Brain microvascular endothelial cell (primary cell): Measurements from ENCODE around the gene VGLL4.

Experiments
- DNase-seq: peaks from one replicate; pipeline ENCODE4 v3.0.0-alpha.2; 2020
- H3K27ac ChIP-seq: fragments of 250-450 bp; sonication (Bioruptor Pico); 2 replicates; pipeline ENCODE4 v1.5.1; 2020; ENCODE audit warnings: mild to moderate bottlenecking, moderate library complexity
- H3K27me3 ChIP-seq: fragments of 250-450 bp; sonication (Bioruptor Pico); replicated peaks from 2 replicates; pipeline ENCODE4 v1.5.1; 2020; ENCODE audit warnings: mild to moderate bottlenecking
- H3K36me3 ChIP-seq: fragments of 250-450 bp; sonication (Bioruptor Pico); replicated peaks from 2 replicates; pipeline ENCODE4 v1.5.1; 2020; ENCODE audit warnings: mild to moderate bottlenecking
- H3K4me3 ChIP-seq: 2 replicates; pipeline ENCODE4 v1.5.1; 2011; ENCODE audit warnings: low read depth, mild to moderate bottlenecking, control low read depth, low read length, moderate library complexity
- in situ Hi-C: cut with HindIII; loops from 2 replicates; pipeline ENCODE4 v1.10.0; 2017; ENCODE audit warnings: low sequenced_read_pairs, low pct_ligation_motif_present
- TF ChIP-seq, protein P1 (sequence below): IDR thresholded peaks from 2 replicates; pipeline ENCODE4 v1.5.1; 2011; ENCODE audit warnings: low read depth, mild to moderate bottlenecking, moderate library complexity, low read length, control low read depth, inconsistent platforms; ENCODE audit errors: missing control alignments

VGLL4 gene

DNA sequence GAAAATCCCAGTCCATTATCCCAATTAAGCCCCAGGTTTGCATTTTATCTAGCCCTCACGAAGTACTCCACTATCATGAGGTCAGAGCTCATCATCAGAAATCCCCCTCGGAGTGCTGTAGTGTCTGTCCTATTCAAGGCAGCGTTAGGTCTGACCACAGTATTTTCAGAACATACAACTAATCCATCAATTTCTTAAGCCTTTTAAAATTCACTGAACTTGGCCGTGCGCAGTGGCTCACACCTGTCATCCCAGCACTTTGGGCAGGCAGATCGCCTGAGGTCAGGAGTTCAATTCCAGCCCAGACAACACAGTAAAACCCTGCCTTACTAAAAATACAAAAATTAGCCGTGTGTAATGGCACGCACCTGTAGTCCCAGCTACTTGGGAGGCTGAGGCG, 11.9 kb downstream of the VGLL4 start:
- in situ Hi-C loops, result loop anchor here (25.0 kb wide), 1 partner anchor 245 kb away; no protein-coding TSS in a partner anchor

DNA sequence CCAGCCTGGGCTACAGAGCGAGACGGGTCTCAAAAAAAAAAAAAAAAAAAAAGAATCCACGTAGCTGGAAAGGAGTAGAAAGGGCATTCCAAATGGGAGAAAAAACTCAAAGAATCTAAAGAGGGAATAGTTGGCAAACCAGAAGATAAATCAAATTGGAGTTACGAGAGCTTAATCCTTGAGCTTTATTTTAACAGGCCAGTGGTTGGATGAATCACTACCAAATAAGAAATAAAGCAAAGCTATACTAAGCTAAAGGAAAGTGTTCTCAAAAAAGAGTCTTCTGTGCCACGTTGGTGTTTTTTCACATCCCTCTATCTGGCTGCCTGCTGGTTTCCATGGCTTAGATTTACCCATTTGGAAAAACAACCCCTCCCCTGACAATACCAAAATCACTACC, 14.0 kb downstream of the VGLL4 start:
- DNase-seq, result no peak
- TF ChIP-seq, protein P1, sequence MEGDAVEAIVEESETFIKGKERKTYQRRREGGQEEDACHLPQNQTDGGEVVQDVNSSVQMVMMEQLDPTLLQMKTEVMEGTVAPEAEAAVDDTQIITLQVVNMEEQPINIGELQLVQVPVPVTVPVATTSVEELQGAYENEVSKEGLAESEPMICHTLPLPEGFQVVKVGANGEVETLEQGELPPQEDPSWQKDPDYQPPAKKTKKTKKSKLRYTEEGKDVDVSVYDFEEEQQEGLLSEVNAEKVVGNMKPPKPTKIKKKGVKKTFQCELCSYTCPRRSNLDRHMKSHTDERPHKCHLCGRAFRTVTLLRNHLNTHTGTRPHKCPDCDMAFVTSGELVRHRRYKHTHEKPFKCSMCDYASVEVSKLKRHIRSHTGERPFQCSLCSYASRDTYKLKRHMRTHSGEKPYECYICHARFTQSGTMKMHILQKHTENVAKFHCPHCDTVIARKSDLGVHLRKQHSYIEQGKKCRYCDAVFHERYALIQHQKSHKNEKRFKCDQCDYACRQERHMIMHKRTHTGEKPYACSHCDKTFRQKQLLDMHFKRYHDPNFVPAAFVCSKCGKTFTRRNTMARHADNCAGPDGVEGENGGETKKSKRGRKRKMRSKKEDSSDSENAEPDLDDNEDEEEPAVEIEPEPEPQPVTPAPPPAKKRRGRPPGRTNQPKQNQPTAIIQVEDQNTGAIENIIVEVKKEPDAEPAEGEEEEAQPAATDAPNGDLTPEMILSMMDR, result no peak
- no peaks in the 10 kb centered on the region for H3K27me3 ChIP-seq
- H3K4me3 ChIP-seq, result no peak overlapping the region
- no peak overlapping the region for H3K27ac ChIP-seq
- no peaks in the 10 kb centered on the region for H3K36me3 ChIP-seq
- in situ Hi-C loops, result loop anchor here (25.0 kb wide), 1 partner anchor 242 kb away; no protein-coding TSS in a partner anchor

More for the DNA sequence above, 11.9 kb downstream of the VGLL4 start:
- H3K27ac ChIP-seq, result no peak overlapping the region
- no peaks in the 10 kb centered on the region for H3K36me3 ChIP-seq
- H3K4me3 ChIP-seq, result no peak overlapping the region
- no peaks in the 10 kb centered on the region for H3K27me3 ChIP-seq
- DNase-seq, result no peak
- TF ChIP-seq, protein P1, result no peak

DNA sequence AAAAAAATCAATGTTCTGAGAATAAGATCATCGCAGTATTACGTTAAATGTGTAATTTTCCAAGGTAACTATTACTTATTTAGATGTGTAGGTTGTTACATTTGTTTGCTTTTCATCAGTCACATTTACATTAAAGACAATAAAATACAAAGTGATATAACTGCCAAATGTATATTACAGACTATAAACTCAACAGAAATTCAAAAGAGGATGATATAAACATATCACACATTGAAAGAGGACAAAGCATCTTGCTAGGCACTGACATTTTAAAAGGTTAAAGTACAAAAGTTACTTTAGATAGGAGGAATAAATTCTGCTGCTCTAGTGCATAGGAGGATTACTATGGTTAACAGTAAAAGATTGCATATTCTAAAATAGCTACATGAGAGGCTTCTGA, 16.1 kb downstream of the VGLL4 start:
- no peaks in the 10 kb centered on the region for H3K36me3 ChIP-seq
- H3K27ac ChIP-seq, result no peak overlapping the region
- no peaks in the 10 kb centered on the region for H3K27me3 ChIP-seq
- no peak overlapping the region for H3K4me3 ChIP-seq
- TF ChIP-seq, protein P1, result no peak
- no peak for DNase-seq
- in situ Hi-C loops, result loop anchor here (25.0 kb wide), 1 partner anchor 240 kb away; no protein-coding TSS in a partner anchor

DNA sequence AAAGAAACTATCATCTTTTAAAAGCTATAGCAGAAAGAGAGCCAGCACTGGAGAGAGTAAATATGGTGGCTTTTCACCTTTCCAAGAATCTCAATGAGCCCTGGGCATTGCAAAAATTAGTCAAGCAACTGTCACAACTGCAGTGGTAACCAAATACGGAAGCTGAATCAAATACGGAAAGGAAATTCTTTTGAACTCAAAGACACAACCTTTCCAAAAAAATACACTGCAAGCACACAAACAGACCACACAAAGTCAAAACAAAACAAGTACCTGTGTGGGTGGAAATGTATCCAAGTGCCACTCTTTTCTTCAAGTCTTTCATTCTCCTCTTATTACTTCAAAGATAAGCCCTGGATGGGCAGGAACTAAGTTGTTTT, 17.6 kb downstream of the VGLL4 start:
- in situ Hi-C loops, result loop anchor here (25.0 kb wide), 1 partner anchor 239 kb away; no protein-coding TSS in a partner anchor
- H3K36me3 ChIP-seq, result no peaks in the 10 kb centered on the region
- no peaks in the 10 kb centered on the region for H3K27me3 ChIP-seq
- no peak overlapping the region for H3K27ac ChIP-seq
- H3K4me3 ChIP-seq, result no peak overlapping the region
- DNase-seq, result no peak
- TF ChIP-seq, protein P1, result no peak

DNA sequence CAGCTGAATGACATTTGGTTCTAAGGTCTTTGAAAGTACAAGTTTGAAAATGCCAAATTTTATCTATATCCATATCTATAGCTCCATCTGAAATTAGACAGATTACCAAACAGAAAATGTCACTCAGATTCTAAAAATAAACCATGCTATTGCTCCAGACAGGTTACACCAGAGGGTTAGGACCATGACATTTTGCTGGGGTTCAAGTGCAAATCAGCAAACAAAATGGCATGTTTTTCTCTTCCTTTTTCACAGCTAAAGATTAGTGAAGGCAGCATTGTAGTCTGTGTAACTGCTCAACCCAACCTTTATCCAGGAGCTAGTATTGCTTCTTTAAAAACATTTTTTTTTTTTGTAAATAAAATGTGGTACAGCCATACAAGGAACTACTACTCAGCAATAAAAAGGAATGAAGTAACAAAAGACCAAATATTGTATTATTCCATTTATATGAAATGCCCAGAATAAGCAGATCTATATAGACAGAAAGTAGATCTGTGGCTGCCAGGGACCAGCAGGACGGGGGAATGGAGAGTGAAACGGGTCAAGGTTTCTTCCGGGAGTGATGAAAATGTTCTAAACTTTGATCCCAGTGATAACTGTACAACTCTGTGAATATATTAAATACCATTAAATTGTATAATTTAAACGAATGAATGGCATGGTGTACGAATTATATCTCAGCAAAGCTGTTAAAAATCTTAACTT, 18.2 kb downstream of the VGLL4 start:
- Histone ChIP-seq H3K4me3 (no peak overlapping the region), H3K36me3 (no peaks in the 10 kb centered on the region), H3K27me3 (no peaks in the 10 kb centered on the region), H3K27ac (no peak overlapping the region)
- TF ChIP-seq, protein P1, result no peak
- DNase-seq, result no peak
- in situ Hi-C loops, result loop anchor here (25.0 kb wide), 1 partner anchor 238 kb away; no protein-coding TSS in a partner anchor
